GM06990 (cell line): ENCODE data around the gene CHTOP.

ENCODE experiments used
- DNase-seq: peaks from one replicate; pipeline ENCODE4 v3.0.0-alpha.2; 2011; ENCODE audit not compliant: insufficient read length; ENCODE audit errors: extremely low read depth
- H3K27me3 ChIP-seq: replicated peaks from 2 replicates; pipeline ENCODE4 v1.6.0; 2011; ENCODE audit warnings: low read length; ENCODE audit not compliant: control insufficient read depth, insufficient read depth
- H3K36me3 ChIP-seq: 2 replicates; pipeline ENCODE4 v1.5.1; 2011; ENCODE audit warnings: low read length; ENCODE audit not compliant: control insufficient read depth, insufficient read depth
- H3K4me3 ChIP-seq: replicated peaks from 2 replicates; pipeline ENCODE4 v1.5.1; 2011; ENCODE audit warnings: low read depth, mild to moderate bottlenecking, control low read depth, low read length
- TF ChIP-seq, protein P1 (sequence below): IDR thresholded peaks from 2 replicates; pipeline ENCODE4 v1.5.1; 2011; ENCODE audit warnings: low read length, control low read depth, mild to moderate bottlenecking, inconsistent platforms; ENCODE audit not compliant: insufficient read depth, poor library complexity, severe bottlenecking

Gene CHTOP

GRCh38 chr1:153607381-153607780 lies 26.5 kb upstream of the CHTOP start:
- H3K4me3 ChIP-seq: no peak overlapping the region
- TF ChIP-seq, protein P1, sequence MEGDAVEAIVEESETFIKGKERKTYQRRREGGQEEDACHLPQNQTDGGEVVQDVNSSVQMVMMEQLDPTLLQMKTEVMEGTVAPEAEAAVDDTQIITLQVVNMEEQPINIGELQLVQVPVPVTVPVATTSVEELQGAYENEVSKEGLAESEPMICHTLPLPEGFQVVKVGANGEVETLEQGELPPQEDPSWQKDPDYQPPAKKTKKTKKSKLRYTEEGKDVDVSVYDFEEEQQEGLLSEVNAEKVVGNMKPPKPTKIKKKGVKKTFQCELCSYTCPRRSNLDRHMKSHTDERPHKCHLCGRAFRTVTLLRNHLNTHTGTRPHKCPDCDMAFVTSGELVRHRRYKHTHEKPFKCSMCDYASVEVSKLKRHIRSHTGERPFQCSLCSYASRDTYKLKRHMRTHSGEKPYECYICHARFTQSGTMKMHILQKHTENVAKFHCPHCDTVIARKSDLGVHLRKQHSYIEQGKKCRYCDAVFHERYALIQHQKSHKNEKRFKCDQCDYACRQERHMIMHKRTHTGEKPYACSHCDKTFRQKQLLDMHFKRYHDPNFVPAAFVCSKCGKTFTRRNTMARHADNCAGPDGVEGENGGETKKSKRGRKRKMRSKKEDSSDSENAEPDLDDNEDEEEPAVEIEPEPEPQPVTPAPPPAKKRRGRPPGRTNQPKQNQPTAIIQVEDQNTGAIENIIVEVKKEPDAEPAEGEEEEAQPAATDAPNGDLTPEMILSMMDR: no peak
- H3K36me3 ChIP-seq: no peaks in the 10 kb centered on the region
- no peaks in the 10 kb centered on the region; the same call in 1 of the 2 replicates for H3K27me3 ChIP-seq
- no peak for DNase-seq

DNA sequence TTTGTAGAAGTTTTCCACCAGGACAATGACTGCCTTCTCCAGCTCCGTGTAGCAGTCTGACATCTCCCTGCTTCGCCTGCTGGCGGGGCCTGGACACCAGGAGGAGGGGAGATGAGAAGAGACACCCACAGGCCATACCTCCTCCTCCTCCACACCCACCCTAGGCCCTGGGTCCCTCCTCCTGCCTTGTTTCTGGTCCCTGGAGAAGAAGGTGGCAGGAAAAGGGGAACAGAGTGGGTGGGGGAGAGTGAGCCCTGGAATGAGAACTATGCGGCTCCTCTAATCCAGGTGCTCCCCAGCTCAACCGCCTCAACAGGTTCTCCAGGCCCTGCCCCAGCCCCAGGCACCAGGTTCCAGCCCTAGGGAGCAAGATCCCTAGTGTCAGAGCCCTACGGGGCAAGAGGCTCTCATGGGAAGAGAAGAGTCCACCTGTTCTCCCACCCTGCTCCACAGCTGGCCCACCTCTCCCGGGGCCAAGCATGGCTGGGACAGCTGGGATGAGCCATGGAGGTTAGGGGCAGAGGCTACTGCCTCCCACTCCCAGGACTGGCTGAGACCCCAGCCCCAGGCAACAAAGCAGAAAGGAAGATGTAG lies 25.7 kb upstream of the CHTOP start:
- TF ChIP-seq, protein P1: no peak
- H3K27me3 ChIP-seq: no peaks in the 10 kb centered on the region; the same call in 1 of the 2 replicates
- H3K36me3 ChIP-seq: no peaks in the 10 kb centered on the region
- H3K4me3 ChIP-seq: no peak overlapping the region
- no peak for DNase-seq

DNA sequence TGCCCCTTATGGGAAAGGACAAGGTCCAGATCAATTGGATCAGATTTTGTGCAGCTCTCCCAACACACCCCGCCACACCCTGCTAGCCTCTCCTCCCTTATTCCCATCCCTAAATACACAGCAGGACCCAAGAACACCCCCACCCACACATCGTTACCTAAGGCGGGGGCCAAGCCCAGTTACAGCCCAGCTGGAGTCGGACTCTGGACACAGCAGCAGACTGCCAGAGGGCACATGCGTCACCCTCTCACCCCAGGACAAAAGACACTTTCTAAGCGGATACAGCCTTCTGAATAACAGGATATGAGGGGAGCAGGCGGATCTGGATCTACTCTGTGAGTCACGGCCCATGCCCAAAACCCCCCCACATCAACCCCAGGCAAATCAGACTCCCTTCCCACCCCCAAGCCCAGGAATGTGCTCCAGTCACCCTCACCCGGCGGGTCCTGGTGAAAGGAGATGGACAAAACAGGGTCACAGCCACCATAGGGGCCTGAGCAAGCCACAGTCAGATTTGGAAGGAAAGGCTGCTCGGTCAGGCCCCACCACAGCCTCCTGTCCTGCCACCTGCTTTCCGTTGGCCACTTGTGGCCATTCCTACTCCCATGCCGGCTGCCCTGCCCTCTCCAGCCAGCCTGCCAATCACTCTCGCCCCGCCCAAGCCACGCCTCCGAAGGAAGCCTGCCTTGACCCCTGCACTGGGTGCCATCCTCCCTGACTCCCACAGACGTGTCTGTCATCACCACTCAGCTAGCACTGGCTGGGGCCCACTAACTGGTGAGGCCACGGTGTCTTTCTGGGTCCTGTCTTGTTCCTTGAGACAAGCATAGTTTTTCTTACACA lies 24.9 kb upstream of the CHTOP start:
- Histone ChIP-seq H3K27me3 (no peaks in the 10 kb centered on the region; the same call in 1 of the 2 replicates), H3K4me3 (no peak overlapping the region), H3K36me3 (no peaks in the 10 kb centered on the region)
- DNase-seq: no peak
- TF ChIP-seq, protein P1: no peak

- no peak for DNase-seq
- TF ChIP-seq, protein P1: no peak
- no peak overlapping the region for H3K4me3 ChIP-seq
Measured at GRCh38 chr1:153609585-153609907, 24.3 kb upstream of the CHTOP start.

DNA sequence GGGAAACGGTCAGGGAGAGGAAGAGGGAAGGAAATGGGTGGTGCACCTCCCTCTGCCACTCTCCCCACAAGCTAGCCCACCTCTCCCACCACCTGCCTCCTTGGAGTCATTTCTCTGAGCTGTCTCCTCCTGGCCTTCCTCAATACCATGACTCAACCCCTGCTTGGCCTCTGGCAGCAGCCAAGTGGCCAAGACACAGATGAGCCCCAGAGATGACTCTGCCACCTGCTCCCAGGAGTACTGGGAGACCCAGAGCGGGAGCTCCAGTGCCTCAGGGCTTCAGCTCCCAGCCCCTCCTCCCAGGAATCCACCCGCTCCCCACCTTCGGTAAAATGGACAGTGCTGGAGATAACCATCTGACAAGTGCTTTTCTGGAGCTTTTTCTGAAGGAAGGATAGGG lies 23.5 kb upstream of the CHTOP start:
- Histone ChIP-seq H3K4me3 (no peak overlapping the region), H3K36me3 (no peaks in the 10 kb centered on the region), H3K27me3 (no peaks in the 10 kb centered on the region; the same call in 1 of the 2 replicates)
- no peak for DNase-seq
- TF ChIP-seq, protein P1: no peak

More at GRCh38 chr1:153609585-153609907, 24.3 kb upstream of the CHTOP start:
- Histone ChIP-seq H3K36me3 (no peaks in the 10 kb centered on the region), H3K27me3 (no peaks in the 10 kb centered on the region; the same call in 1 of the 2 replicates)
